22Rv1 (cell line): ENCODE data around the gene GPR149.

ENCODE experiments used
- H3K27ac ChIP-seq: fragments of 450-650 bp; 2 replicates; pipeline ENCODE4 v1.5.1; 2017
- ZFX ChIP-seq: fragments of 450-650 bp; IDR thresholded peaks from 2 replicates; pipeline ENCODE4 v1.6.1; 2017; ENCODE audit warnings: antibody characterized with exemption, borderline replicate concordance
- TF ChIP-seq, protein P1 (sequence below): fragments of 450-650 bp; IDR thresholded peaks from 2 replicates; pipeline ENCODE4 v1.5.1; 2017; ENCODE audit warnings: mild to moderate bottlenecking

GPR149 gene

DNA sequence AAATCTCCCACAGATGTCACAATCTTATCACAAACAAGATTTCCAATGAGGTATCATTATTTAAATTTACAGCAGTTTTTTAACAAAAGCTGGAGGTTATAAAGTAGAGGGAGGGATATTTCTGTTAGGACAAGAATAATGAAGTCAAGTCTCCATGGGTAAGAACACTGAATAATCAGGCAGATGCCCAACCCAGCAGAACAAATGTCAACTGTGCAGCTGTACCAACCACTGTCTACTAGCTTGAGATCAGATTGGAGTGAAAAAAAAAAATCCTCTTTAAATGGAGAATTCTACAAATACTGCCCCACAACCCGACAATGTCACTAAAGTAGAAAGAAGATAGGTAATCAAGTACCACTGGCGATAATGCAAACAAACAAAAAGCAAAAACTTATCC is 136.0 kb downstream of the GPR149 start:
- TF ChIP-seq, protein P1, sequence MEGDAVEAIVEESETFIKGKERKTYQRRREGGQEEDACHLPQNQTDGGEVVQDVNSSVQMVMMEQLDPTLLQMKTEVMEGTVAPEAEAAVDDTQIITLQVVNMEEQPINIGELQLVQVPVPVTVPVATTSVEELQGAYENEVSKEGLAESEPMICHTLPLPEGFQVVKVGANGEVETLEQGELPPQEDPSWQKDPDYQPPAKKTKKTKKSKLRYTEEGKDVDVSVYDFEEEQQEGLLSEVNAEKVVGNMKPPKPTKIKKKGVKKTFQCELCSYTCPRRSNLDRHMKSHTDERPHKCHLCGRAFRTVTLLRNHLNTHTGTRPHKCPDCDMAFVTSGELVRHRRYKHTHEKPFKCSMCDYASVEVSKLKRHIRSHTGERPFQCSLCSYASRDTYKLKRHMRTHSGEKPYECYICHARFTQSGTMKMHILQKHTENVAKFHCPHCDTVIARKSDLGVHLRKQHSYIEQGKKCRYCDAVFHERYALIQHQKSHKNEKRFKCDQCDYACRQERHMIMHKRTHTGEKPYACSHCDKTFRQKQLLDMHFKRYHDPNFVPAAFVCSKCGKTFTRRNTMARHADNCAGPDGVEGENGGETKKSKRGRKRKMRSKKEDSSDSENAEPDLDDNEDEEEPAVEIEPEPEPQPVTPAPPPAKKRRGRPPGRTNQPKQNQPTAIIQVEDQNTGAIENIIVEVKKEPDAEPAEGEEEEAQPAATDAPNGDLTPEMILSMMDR, result no peak
- TF ChIP-seq ZFX, result no peak

DNA sequence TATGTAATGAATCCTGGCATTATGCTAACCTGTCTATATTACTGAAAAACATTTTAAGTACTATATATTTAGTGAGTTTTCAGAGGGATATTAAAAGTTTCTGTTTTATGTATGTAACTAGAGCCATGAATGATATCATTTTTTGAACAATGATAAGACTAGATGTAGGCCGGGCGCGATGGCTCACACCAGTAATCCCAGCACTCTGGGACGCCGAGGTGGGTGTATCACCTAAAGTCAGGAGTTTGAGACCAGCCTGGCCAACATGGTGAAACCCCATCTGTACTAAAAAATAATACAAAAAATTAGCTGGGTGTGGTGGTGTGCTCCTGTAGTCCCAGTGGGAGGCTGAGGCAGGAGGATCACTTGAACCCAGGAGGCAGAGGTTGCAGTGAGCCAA is 139.8 kb downstream of the GPR149 start:
- no peak for TF ChIP-seq ZFX
- TF ChIP-seq, protein P1, result no peak
- H3K27ac ChIP-seq, result no peak overlapping the region

More for the DNA sequence above, 136.0 kb downstream of the GPR149 start:
- no peak overlapping the region for H3K27ac ChIP-seq
